RWPE2 (cell line): ENCODE results near the gene VWA5B1.

Experiments
- ATAC-seq: fragments of 200-7000 bp; cut with Tn5 transposase; 3 replicates; pipeline ENCODE4 v1.9.1; 2021; ENCODE audit warnings: low read depth
- DNase-seq: peaks from one replicate; pipeline ENCODE4 v3.0.0-alpha.2; 2020; ENCODE audit warnings: low spot score
- H3K27ac ChIP-seq: fragments of 450-650 bp; 2 replicates; pipeline ENCODE4 v1.5.1; 2017; ENCODE audit warnings: mild to moderate bottlenecking; ENCODE audit not compliant: poor library complexity, severe bottlenecking
- H3K27me3 ChIP-seq: fragments of 250-450 bp; sonication (Bioruptor Pico); 2 replicates; pipeline ENCODE4 v1.5.1; 2021; ENCODE audit warnings: mild to moderate bottlenecking, moderate library complexity; ENCODE audit not compliant: insufficient read depth, poor library complexity, severe bottlenecking
- H3K36me3 ChIP-seq: fragments of 250-450 bp; sonication (Bioruptor Pico); 2 replicates; pipeline ENCODE4 v1.5.1; 2020; ENCODE audit warnings: low read depth, mild to moderate bottlenecking, moderate library complexity
- H3K4me1 ChIP-seq: fragments of 250-450 bp; sonication (Bioruptor Pico); 2 replicates; pipeline ENCODE4 v1.5.1; 2021; ENCODE audit warnings: mild to moderate bottlenecking, moderate library complexity; ENCODE audit not compliant: insufficient read depth, poor library complexity, severe bottlenecking
- H3K4me3 ChIP-seq: fragments of 250-450 bp; sonication (Bioruptor Pico); 2 replicates; pipeline ENCODE4 v1.5.1; 2021; ENCODE audit warnings: mild to moderate bottlenecking, moderate library complexity; ENCODE audit not compliant: severe bottlenecking
- H3K9me3 ChIP-seq: fragments of 250-450 bp; sonication (Bioruptor Pico); 2 replicates; pipeline ENCODE4 v1.5.1; 2021; ENCODE audit warnings: mild to moderate bottlenecking, moderate library complexity; ENCODE audit not compliant: severe bottlenecking
- CTCF ChIP-seq: fragments of 450-650 bp; IDR thresholded peaks from one replicate; pipeline ENCODE4 v1.5.1; 2017; ENCODE audit warnings: mild to moderate bottlenecking, moderate library complexity; ENCODE audit not compliant: poor library complexity, severe bottlenecking

The VWA5B1 gene

DNA sequence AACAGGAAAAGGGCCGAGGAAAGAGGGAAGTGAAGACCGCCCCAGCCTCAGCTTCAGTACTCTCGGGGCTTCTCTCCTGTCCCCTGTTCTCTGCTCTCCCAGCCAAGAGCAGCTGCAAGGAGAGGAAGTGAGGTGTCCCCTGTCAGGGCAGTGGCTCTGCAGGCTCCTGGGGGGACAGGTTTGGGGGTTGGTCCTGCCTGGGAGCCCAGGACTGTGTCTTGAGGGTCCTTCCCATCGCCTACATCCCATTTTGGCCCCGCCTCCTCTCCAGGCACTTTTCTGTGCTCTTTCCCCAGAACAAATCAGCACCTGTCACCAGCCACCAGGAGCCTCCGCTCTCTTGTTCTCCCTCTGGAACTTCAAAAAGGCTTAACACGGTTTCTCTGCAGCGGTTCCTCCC is 82.6 kb downstream of the VWA5B1 start:
- peaks cover 4% of the 10 kb centered on the region for H3K27me3 ChIP-seq

GRCh38 chr1:20373764-20374163 is 83.1 kb downstream of the VWA5B1 start:
- Histone ChIP-seq H3K4me1 (no peaks in the 10 kb centered on the region), H3K27me3 (no peaks in the 10 kb centered on the region), H3K27ac (no peak overlapping the region), H3K9me3 (no peaks in the 10 kb centered on the region), H3K4me3 (no peak overlapping the region), H3K36me3 (no peaks in the 10 kb centered on the region)
- no peak for TF ChIP-seq CTCF
- no peak for DNase-seq
- no peak for ATAC-seq

More for the DNA sequence above, 82.6 kb downstream of the VWA5B1 start:
- ATAC-seq (no peak), DNase-seq (no peak)
- H3K27ac ChIP-seq, result no peak overlapping the region
- no peak overlapping the region for H3K4me3 ChIP-seq
- no peak for TF ChIP-seq CTCF
- no peaks in the 10 kb centered on the region for H3K4me1 ChIP-seq
- no peaks in the 10 kb centered on the region for H3K9me3 ChIP-seq
- H3K36me3 ChIP-seq, result no peaks in the 10 kb centered on the region

- H3K4me3 ChIP-seq, result no peak overlapping the region
- no peak overlapping the region for H3K27ac ChIP-seq
- ATAC-seq (no peak; the same call in 2 of the 3 replicates), DNase-seq (no peak)
- H3K4me1 ChIP-seq, result no peaks in the 10 kb centered on the region
- no peaks in the 10 kb centered on the region for H3K36me3 ChIP-seq
- TF ChIP-seq CTCF, result no peak
- H3K9me3 ChIP-seq, result no peaks in the 10 kb centered on the region
- H3K27me3 ChIP-seq, result no peaks in the 10 kb centered on the region
Measured at GRCh38 chr1:20375563-20375962, 84.9 kb downstream of the VWA5B1 start.

DNA sequence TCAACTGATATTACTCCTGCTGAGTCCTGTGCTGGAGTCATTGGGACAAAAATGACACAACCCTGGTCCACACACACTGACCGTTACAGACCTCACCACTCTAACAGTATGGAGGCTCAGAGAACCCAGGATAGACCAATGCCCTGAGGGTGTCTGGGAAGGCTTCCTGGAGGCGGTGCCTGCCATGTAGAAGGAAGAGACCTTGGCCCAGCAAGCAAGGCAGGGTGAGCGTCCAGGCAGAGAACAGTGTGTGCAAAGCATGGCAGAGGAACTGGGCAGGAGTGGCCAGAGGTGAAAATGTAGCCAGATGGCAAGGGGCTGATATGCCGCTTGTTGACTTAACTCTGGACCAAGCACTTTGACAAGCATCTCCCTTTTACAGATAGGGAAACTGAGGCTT is 85.5 kb downstream of the VWA5B1 start:
- no peak for TF ChIP-seq CTCF
- H3K4me3 ChIP-seq, result no peak overlapping the region
- H3K4me1 ChIP-seq, result no peaks in the 10 kb centered on the region
- DNase-seq, result no peak
- no peaks in the 10 kb centered on the region for H3K36me3 ChIP-seq
- ATAC-seq, result no peak
- H3K9me3 ChIP-seq, result no peaks in the 10 kb centered on the region
- no peak overlapping the region for H3K27ac ChIP-seq
- H3K27me3 ChIP-seq, result no peaks in the 10 kb centered on the region

DNA sequence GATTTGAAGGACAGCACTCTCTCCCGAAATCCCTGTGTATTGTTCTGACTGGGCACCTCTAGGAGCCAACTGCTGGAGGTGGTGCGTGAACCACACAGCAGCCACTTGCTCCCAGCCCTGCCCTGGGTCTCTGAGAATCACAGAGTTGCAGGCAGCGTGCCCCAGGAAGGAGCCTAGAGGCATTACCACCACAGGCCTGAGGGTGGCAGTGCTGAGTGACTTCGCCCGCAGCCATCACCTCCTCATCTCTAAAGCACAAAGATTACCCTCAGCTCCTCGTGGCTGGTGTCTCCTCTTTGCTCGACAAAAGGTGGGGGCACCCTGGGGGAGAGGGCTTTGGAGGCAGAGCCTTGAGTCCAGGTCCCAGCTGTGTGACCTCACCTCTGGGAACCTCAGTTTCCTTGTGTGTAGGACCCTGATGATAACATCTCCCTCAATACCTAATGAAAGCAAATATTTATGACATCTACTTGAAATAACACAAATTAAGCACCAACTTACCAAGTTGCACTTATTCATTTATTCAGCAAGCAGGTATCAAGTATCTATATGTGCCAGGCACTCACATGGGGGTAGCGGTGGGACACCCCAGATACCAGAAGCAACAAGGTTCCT is 86.3 kb downstream of the VWA5B1 start:
- Histone ChIP-seq H3K4me1 (no peaks in the 10 kb centered on the region), H3K27me3 (no peaks in the 10 kb centered on the region), H3K27ac (no peak overlapping the region), H3K9me3 (no peaks in the 10 kb centered on the region), H3K4me3 (no peak overlapping the region), H3K36me3 (no peaks in the 10 kb centered on the region)
- TF ChIP-seq CTCF, result peak; percentile 68
- DNase-seq, result no peak
- ATAC-seq, result peak; percentile 53; the same call in 2 of the 3 replicates
